Measurements from ENCODE around the gene SMARCAD1. TPM values are rescaled to one million over a fixed set of nuclear protein-coding genes. Genes with fewer than 3 reads are reported as not detected.

The SMARCAD1 gene
- total and polyA plus RNA-seq, 5 experiments from 2014 or later, result 9.8 to 33.0 (median 11.4) TPM

DNA sequence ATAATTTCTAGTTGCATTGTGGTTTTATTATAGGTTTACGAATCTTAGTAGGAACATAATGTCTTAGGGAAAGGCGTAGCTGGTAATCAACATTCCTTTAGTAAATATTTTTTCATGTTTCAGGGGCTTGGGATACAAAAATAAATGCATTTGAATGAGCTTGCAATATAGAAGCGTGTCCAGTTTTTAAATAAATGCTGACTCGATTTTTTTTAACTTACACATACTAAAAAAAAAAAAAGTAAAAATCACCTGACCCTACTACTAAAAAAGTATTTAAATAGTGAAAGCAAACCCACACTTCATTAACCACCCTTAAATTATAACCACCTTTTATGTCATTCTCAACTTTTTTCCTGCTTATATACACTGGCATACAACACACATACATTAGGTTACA is 29.6 kb downstream of the SMARCAD1 start:
- H3K27me3 Mint-ChIP-seq, result no peaks in the 10 kb centered on the region
- H3K27ac Mint-ChIP-seq, result peak overlapping the region in 1 of 10 donors; percentile 0
- no peak for DNase-seq
- peaks cover 0 to 3% (median under 1%) of the 10 kb centered on the region in 4 donors for H3K4me1 Mint-ChIP-seq
- H3K36me3 Mint-ChIP-seq, result peaks cover 6 to 85% (median 19%) of the 10 kb centered on the region in 3 donors
- no peak for ATAC-seq
- no peaks in the 10 kb centered on the region for H3K9me3 Mint-ChIP-seq
- no peak overlapping the region for H3K4me3 Mint-ChIP-seq
- POLR2A ChIA-PET, result no interaction called here

DNA sequence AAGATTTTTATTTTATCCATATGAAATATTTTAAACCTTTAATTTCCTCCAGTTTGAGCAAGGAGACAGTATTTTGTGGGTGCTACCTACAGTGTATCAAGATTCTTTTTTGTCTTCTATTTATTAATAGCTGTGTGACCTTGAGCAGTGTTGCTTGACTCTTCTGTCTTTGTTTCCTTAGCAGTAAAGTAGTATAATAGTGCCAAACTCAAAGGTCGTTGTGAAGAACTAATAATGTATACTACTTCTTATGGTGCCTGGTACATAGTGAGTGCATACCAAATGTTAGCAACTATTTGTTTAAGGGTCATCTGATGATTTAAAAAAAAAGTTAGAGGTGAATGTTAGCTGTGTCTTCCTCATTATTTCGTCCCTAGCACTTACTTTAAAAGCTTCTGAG is 30.5 kb downstream of the SMARCAD1 start:
- DNase-seq, result no peak
- Mint-ChIP-seq H3K36me3 (peaks cover 6 to 85% (median 21%) of the 10 kb centered on the region in 3 donors), H3K4me1 (peaks cover 0 to 3% (median under 1%) of the 10 kb centered on the region in 4 donors), H3K9me3 (no peaks in the 10 kb centered on the region), H3K27ac (peak overlapping the region in 1 of 10 donors; percentile 19), H3K27me3 (no peaks in the 10 kb centered on the region), H3K4me3 (no peak overlapping the region)
- ATAC-seq, result no peak
- POLR2A ChIA-PET, result no interaction called here

DNA sequence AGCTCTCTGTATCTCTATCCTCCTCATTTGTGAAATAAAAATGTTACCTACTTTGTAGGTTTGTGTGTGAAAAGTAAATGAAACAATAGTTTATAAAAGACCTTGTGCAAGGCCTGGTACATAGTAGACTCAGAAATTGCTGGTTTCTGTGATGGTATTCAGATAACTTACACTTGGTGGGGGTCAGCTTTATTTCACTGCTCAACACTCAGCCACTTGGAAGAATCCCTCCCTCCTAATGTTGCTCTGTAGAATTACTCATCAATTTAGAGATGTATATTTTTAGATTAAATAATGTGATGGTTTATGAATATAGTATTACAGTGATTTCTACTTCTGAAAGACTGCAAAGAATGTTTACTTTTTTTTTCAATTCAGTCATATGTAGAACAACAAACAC is 32.7 kb downstream of the SMARCAD1 start:
- Mint-ChIP-seq H3K27me3 (no peaks in the 10 kb centered on the region), H3K4me3 (no peak overlapping the region), H3K27ac (peak overlapping the region in 1 of 10 donors; percentile 6), H3K9me3 (no peaks in the 10 kb centered on the region), H3K4me1 (peaks cover 0 to 2% (median 0%) of the 10 kb centered on the region in 4 donors), H3K36me3 (peaks cover 6 to 85% (median 29%) of the 10 kb centered on the region in 3 donors)
- no peak for DNase-seq
- POLR2A ChIA-PET, result no interaction called here
- ATAC-seq, result no peak

DNA sequence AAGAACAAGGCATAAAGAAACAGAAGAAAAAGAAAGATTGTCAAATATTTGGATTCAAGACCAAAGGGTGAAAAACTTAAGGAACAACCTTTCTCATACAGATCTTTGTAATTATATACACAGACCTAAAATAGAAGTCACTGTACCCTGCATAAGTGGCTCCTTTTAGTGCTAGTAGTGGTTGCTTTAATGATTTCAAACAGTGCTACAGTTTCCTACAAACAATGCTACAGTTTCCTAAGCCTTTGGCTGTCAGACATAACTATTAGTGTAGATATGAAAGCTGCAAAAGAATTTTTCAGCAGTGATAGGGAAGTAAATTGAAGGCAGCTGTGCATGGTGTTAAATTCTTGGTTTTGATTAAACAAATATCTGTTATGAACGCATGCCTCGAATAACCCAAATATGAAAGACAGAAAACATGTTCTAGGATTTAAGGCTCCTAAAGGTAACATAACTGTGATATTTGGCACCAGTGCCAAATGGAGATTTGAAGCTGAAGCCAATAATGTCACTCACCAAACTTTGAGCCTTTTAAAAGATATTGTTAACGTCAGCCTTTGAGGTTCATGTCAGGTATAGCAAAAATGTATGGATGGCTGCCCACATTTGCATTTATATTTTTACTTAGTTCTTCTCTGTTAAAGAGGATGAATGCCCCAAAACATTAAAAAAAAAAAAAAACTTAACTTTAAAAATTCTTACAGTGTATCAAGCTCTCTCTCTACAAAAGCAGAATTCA is 36.6 kb downstream of the SMARCAD1 start:
- DNase-seq (no peak), ATAC-seq (no peak)
- H3K9me3 Mint-ChIP-seq, result no peaks in the 10 kb centered on the region
- H3K4me3 Mint-ChIP-seq, result no peak overlapping the region
- no peak overlapping the region for H3K27ac Mint-ChIP-seq
- no peaks in the 10 kb centered on the region for H3K27me3 Mint-ChIP-seq
- peaks cover 6 to 86% (median 33%) of the 10 kb centered on the region in 3 donors for H3K36me3 Mint-ChIP-seq
- POLR2A ChIA-PET, result no interaction called here
- peaks cover 0 to 2% (median 0%) of the 10 kb centered on the region in 4 donors for H3K4me1 Mint-ChIP-seq

DNA sequence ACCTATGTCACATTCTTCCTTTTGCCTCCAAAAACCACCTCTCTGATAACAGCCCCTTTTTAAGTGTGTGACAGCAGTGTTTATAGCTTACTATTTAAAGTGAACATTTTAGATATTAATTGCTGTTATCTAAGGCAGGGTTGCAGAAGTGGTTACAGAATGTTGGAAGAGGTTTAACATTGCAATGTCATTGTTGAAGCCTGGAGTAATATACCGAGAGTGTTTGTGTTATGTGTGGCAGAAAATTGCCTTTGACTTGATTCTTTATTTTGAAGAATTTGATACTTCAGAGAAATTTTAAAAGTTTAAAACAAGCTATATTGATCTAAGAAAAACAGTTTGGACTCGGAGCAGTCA is 37.1 kb downstream of the SMARCAD1 start:
- DNase-seq, result no peak
- Mint-ChIP-seq H3K27me3 (no peaks in the 10 kb centered on the region), H3K9me3 (no peaks in the 10 kb centered on the region), H3K4me3 (no peak overlapping the region), H3K27ac (peak overlapping the region in 1 of 10 donors; percentile 69), H3K36me3 (peaks cover 6 to 85% (median 31%) of the 10 kb centered on the region in 3 donors), H3K4me1 (peaks cover 0 to 2% (median 0%) of the 10 kb centered on the region in 4 donors)
- no peak for ATAC-seq
- POLR2A ChIA-PET, result no interaction called here

DNA sequence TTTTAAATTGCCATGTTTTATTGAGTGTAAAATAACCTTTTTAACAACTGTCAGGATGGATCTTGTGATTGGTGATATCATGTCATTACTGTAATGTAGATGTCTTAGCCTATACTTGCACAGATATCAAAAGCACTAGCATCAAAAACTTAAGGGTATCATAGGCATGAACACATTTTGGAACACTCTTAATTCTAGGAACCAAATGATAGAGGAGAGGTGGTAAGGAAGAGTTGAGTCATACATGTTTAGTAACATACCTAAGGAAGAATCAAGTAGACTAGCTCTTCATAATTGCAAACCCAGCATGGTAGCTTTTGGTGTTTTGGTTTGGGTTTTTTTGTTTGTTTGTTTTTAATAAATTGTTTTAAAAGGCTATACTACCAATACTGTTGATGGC is 43.4 kb downstream of the SMARCAD1 start:
- ATAC-seq, result no peak
- no peak overlapping the region for H3K27ac Mint-ChIP-seq
- no peaks in the 10 kb centered on the region for H3K27me3 Mint-ChIP-seq
- POLR2A ChIA-PET, result no interaction called here
- H3K9me3 Mint-ChIP-seq, result no peaks in the 10 kb centered on the region
- H3K4me3 Mint-ChIP-seq, result no peak overlapping the region
- no peaks in the 10 kb centered on the region for H3K4me1 Mint-ChIP-seq
- peaks cover 5 to 74% (median 29%) of the 10 kb centered on the region in 3 donors for H3K36me3 Mint-ChIP-seq
- DNase-seq, result no peak

DNA sequence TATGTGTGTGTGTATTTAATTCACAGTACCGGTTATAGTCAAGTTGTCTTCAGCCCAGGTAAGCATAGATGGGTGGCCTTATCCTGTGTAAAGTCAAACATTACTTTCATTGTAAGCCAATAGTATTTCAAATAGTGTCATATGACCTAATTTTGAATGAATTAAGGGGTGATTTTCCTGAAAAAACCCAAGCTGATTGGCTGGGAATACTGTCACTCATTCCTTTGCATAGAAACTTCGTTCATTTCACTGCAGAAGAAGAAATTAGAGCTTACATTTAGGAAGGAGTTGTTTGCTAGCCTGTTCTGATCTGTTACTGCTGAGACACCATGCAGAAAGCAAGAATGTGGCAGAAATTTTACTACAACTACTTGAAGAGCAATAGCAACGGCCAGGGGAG is 45.4 kb downstream of the SMARCAD1 start:
- Mint-ChIP-seq H3K36me3 (peaks cover 5 to 72% (median 23%) of the 10 kb centered on the region in 3 donors), H3K27ac (no peak overlapping the region), H3K27me3 (no peaks in the 10 kb centered on the region), H3K4me1 (peaks cover 0 to 2% (median 0%) of the 10 kb centered on the region in 4 donors), H3K4me3 (no peak overlapping the region), H3K9me3 (no peaks in the 10 kb centered on the region)
- POLR2A ChIA-PET, result no interaction called here
- DNase-seq (no peak), ATAC-seq (no peak)

DNA sequence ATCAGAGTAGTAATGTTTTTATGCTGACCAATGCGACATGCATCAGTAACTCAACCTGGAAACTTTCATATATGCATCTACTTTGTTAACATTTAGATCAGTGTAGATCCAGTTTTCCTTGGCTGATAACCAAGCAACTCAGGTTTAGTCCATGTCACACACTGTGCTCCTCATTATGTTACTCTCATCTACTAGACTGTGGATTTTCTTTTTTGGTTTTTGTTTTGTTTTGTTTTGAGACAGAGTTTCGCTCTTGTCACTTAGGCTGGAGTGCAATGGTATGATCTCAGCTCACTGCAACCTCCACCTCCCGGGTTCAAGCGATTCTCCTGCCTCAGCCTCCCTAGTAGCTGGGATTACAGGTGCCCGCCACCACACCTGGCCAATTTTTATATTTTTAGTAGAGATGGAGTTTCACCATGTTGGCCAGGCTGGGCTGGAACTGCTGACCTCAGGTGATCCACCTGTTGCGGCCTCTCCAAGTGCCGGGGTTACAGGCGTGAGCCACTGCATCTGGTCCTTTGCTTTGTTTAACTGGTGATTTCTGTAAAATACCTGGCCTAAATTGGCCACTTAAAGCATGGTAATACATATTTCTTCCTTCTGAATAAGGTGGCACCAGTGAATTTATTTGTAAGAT is 48.6 kb downstream of the SMARCAD1 start:
- no peak overlapping the region for H3K4me3 Mint-ChIP-seq

DNA sequence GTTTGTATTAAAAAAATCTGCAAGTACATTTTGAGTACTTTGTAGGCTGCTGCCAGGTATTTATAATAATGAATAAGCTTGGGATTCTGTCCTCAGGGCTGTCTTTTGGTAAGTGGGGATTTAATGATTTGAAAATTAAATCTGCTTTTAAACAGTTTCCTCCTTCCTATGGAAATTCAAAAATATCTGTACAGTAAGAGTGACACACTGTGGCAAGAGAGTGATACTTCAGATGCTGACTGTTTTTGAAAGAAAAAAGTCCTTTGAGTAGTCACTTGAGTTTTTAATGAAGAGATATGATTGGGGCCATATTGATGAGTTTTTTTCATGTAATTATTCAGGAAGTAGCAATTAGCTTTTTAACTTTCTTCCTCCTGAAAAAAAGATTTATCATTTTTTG is 49.2 kb downstream of the SMARCAD1 start:
- Mint-ChIP-seq H3K27ac (no peak overlapping the region), H3K4me1 (peaks cover 0 to 2% (median under 1%) of the 10 kb centered on the region in 4 donors), H3K4me3 (no peak overlapping the region), H3K9me3 (no peaks in the 10 kb centered on the region), H3K27me3 (no peaks in the 10 kb centered on the region), H3K36me3 (peaks cover 8 to 58% (median 15%) of the 10 kb centered on the region in 3 donors)
- no peak for ATAC-seq
- DNase-seq, result peak in 2 of 10 donors; percentile 2 to 4
- POLR2A ChIA-PET, result no interaction called here

More for the DNA sequence above, 48.6 kb downstream of the SMARCAD1 start:
- no peak for DNase-seq
- peak overlapping the region in 2 of 10 donors; percentile 19 to 77 for H3K27ac Mint-ChIP-seq
- POLR2A ChIA-PET, result no interaction called here
- H3K9me3 Mint-ChIP-seq, result no peaks in the 10 kb centered on the region
- no peak for ATAC-seq
- H3K36me3 Mint-ChIP-seq, result peaks cover 8 to 62% (median 15%) of the 10 kb centered on the region in 3 donors
- peaks cover 0 to 2% (median 0%) of the 10 kb centered on the region in 4 donors for H3K4me1 Mint-ChIP-seq
- H3K27me3 Mint-ChIP-seq, result no peaks in the 10 kb centered on the region

DNA sequence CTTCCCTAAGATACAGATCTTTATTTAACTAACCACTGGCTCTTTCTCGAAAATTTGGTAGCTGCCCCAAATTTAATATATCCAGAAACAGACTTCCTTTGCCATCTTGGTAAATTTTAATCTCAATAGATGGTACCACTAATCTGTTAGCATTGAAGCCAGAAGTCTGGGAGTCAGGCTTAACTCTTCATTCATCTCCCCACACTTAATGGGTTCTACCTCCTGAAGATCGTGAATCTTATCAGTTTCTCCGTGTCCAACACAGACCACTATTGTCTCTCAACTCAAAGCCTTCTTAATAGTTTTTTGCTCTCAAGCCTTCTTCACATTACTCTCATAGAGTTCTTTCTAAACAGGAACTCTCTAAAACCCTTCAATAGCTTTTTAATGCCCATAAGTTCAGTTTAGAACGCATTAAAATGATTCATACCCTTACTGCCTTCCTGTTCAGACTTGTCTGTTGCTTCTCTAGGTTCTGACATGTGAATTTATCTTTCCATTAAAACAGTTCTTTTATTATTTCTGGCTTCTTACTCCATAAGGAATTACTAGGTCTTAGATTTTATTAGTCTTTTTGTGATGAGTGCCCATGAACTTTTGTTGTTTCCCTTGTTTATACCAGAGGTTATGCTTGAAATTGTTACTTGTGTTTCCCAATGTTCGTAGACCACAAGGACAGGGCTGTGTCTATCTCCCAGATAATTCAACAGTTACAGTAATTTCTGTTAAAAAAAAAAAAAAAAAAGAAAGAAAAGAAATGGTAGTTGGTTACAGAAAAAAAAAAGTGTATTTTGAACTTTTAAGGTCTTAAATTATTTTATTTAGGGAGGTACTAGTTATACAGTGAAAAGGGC is 54.7 kb downstream of the SMARCAD1 start:
- H3K9me3 Mint-ChIP-seq, result no peaks in the 10 kb centered on the region
- H3K36me3 Mint-ChIP-seq, result peaks cover 10 to 53% (median 15%) of the 10 kb centered on the region in 3 donors
- peak overlapping the region in 3 of 10 donors; percentile 15 to 48 (median 47) for H3K27ac Mint-ChIP-seq
- POLR2A ChIA-PET, result no interaction called here
- no peak for ATAC-seq
- no peak overlapping the region for H3K4me3 Mint-ChIP-seq
- H3K4me1 Mint-ChIP-seq, result peaks cover 0 to 5% (median under 1%) of the 10 kb centered on the region in 4 donors
- H3K27me3 Mint-ChIP-seq, result no peaks in the 10 kb centered on the region
- DNase-seq, result no peak

DNA sequence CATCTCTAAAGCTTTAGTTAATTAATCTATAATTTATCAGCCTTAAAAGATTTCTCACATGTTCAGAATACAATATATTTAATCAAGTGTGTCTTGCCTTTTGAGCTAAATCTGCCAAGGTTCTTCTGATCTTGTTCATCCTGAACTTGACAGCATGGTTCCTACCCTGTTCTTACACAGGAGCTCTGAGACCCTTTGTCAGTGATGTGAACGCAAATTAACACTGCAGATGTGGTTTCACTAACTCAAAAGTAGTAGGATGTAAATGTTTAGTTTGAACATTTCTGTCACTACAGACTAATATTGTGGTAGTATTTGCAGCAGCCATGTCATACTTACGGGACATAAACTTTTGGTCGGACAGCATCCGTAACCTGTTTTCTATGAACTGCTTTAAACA is 59.4 kb downstream of the SMARCAD1 start:
- Mint-ChIP-seq H3K27me3 (no peaks in the 10 kb centered on the region), H3K9me3 (no peaks in the 10 kb centered on the region), H3K4me3 (no peak overlapping the region), H3K4me1 (peaks cover 0 to 3% (median under 1%) of the 10 kb centered on the region in 4 donors), H3K27ac (no peak overlapping the region), H3K36me3 (peaks cover 9 to 61% (median 16%) of the 10 kb centered on the region in 3 donors)
- ATAC-seq, result no peak
- POLR2A ChIA-PET, result no interaction called here
- no peak for DNase-seq

DNA sequence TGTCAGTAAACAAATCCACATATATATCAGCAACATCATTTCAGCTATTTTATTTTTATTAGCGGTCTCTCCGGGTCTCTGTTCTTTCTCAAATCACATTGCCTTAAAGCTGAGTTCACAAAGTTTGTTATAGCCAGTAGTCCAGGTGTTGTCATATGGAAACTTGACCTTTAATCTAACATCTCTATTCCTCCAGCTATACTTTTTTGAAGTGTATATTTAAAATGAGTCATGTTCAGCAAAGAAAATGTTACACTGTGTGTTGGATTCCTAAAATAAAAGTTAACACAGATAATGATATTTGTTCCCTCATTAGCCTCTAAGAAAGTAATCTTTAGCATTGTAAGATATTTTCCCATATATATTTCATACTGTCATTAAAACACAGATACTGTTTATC is 63.6 kb downstream of the SMARCAD1 start:
- no peaks in the 10 kb centered on the region for H3K4me1 Mint-ChIP-seq
- H3K9me3 Mint-ChIP-seq, result no peaks in the 10 kb centered on the region
- H3K36me3 Mint-ChIP-seq, result peaks cover 4 to 75% (median 16%) of the 10 kb centered on the region in 3 donors
- no peak for DNase-seq
- no peak overlapping the region for H3K4me3 Mint-ChIP-seq
- H3K27ac Mint-ChIP-seq, result peak overlapping the region in 1 of 10 donors; percentile 15
- no peak for ATAC-seq
- POLR2A ChIA-PET, result no interaction called here
- H3K27me3 Mint-ChIP-seq, result no peaks in the 10 kb centered on the region

DNA sequence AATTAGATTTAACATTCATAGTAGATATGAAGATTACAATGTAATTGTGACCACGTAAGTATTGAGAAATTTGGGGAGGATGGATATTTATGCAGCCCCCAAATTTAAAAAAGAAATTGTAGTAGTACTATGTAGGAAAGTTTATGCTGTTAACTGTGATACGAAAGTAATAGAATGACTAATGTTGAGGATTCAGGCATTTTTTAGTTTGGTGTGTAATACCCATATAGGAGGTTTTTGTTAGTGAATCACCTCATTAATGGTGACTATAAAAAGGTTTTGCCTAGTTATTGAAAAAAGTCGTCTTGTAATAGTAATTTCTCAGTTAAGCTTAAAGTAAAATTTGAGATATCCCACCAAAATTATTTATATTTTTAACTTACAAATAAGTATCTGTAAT is 67.2 kb downstream of the SMARCAD1 start:
- ATAC-seq, result no peak
- POLR2A ChIA-PET, result interaction anchor here (0.7 kb wide), 1 partner anchor 191 kb away, joined by 4 read pairs; no protein-coding TSS in a partner anchor

More for the DNA sequence above, 67.2 kb downstream of the SMARCAD1 start:
- H3K4me1 Mint-ChIP-seq, result no peaks in the 10 kb centered on the region
- H3K27ac Mint-ChIP-seq, result no peak overlapping the region
- H3K27me3 Mint-ChIP-seq, result no peaks in the 10 kb centered on the region
- H3K9me3 Mint-ChIP-seq, result no peaks in the 10 kb centered on the region
- DNase-seq, result no peak
- peaks cover 16 to 82% (median 32%) of the 10 kb centered on the region in 3 donors for H3K36me3 Mint-ChIP-seq
- H3K4me3 Mint-ChIP-seq, result no peak overlapping the region
